Testis (tissue), 3 donors: Measurements from ENCODE around the gene TESK2. TPM values are rescaled to one million over a fixed set of nuclear protein-coding genes. Genes with fewer than 3 reads are reported as not detected.

Experiments
- DNase-seq: peaks from one replicate; pipeline ENCODE4 v3.0.0-alpha.2; 2019
- H3K27ac ChIP-seq, 2 donors: fragments of 200-600 bp; sonication (generic); one replicate each; pipeline ENCODE4 v1.5.1; 2019
- H3K27me3 ChIP-seq: fragments of 200-600 bp; sonication (generic); one replicate; pipeline ENCODE4 v1.5.1; 2019
- H3K36me3 ChIP-seq: fragments of 200-600 bp; sonication (generic); one replicate; pipeline ENCODE4 v1.5.1; 2017; ENCODE audit warnings: low read depth; ENCODE audit errors: missing control alignments
- H3K4me1 ChIP-seq: fragments of 200-600 bp; sonication (generic); one replicate; pipeline ENCODE4 v1.5.1; 2019
- H3K4me3 ChIP-seq, 2 donors: fragments of 200-600 bp; sonication (generic); one replicate each; pipeline ENCODE4 v1.5.1; 2017 to 2019
- H3K9me3 ChIP-seq: fragments of 200-600 bp; sonication (generic); one replicate; pipeline ENCODE4 v1.5.1; 2017
- CTCF ChIP-seq, 3 experiments: fragments of 450-650 bp in 2 of 3; fragments of 200-600 bp in 1 of 3; sonication (generic) in 1 of 3; IDR thresholded peaks; one replicate each; pipeline ENCODE4 v1.5.1; 2016 to 2019; ENCODE audit warnings: antibody characterized with exemption in 3 of 3, mild to moderate bottlenecking in 2 of 3, moderate library complexity in 1 of 3
- POLR2A ChIP-seq: fragments of 450-650 bp; IDR thresholded peaks from one replicate; pipeline ENCODE4 v1.6.1; 2017; ENCODE audit warnings: antibody characterized with exemption, mild to moderate bottlenecking, moderate library complexity
- WGBS, 2 donors: methylation state at CpG; one replicate each; pipeline ENCODE4 v1.1.5; 2018; 5-methylcytosine and 5-hydroxymethylcytosine counted together
- intact Hi-C: fragments of 100-400 bp; cut with DNase I; formaldehyde crosslinking; loops from one replicate; pipeline ENCODE4 v1.15.1; 2023; ENCODE audit warnings: low total_unique reads
- polyA plus RNA-seq: library from polyadenylated mRNA; stranded (reverse); fragments of 350-450 nt; fragmentation: Illumina TruSeq; extraction: RNeasy Lipid Tissue Mini Kit (QIAGEN cat#74804); gene quantifications from one replicate; pipeline ENCODE4 v1.2.3, GENCODE V29; 2014; ENCODE audit warnings: low read depth, low replicate concordance; ENCODE audit not compliant: insufficient read depth
- total RNA-seq, 2 donors: library from RNA; depleted of rRNA; stranded (reverse); fragments of >200 nt; gene quantifications; one replicate each; pipeline ENCODE4 v1.2.3, GENCODE V29; 2016

TESK2 gene
- total and polyA plus RNA-seq, 3 donors from 2014 or later, result 14.3 to 22.7 (median 20.9) TPM

- Histone ChIP-seq H3K27ac (no peak overlapping the region), H3K4me3 (no peak overlapping the region), H3K36me3 (no peaks in the 10 kb centered on the region), H3K9me3 (no peaks in the 10 kb centered on the region), H3K4me1 (no peaks in the 10 kb centered on the region), H3K27me3 (no peaks in the 10 kb centered on the region)
- TF ChIP-seq CTCF (IDR thresholded peaks at IDR 0.05) (no peak), POLR2A (no peak)
- intact Hi-C loops, result no loop called here
- WGBS, 2 donors, result 98% methylated on average over 2 of the region's 2 CpGs
- no peak for DNase-seq
Measured at GRCh38 chr1:45405636-45406035, 85.3 kb downstream of the TESK2 start.

DNA sequence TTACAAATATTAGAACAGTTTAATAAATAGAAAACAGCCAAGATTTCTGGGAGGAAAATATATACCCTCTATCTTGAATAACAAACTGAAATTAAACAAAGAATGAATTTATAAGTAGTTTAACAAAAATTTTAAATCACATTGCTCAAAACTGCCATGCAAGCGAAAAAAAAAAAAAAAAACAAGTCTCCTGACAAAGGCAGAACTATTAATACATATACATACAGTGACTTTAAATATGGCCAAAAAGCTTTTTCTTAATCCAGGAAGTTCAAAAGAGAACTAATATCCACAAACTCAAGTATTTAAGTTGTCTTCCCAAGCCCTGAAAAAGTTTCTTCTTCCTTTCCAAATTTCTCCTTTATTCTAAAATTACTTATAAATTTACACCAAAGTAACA lies 87.2 kb downstream of the TESK2 start:
- no peak overlapping the region for H3K27ac ChIP-seq
- H3K36me3 ChIP-seq, result no peaks in the 10 kb centered on the region
- TF ChIP-seq CTCF (IDR thresholded peaks at IDR 0.05), result no peak
- TF ChIP-seq POLR2A, result no peak
- intact Hi-C loops, result no loop called here
- H3K27me3 ChIP-seq, result no peaks in the 10 kb centered on the region
- WGBS, 2 donors, result 77 to 89% methylated on average over 1 of the region's 1 CpG
- H3K4me1 ChIP-seq, result no peaks in the 10 kb centered on the region
- no peak overlapping the region for H3K4me3 ChIP-seq
- no peak for DNase-seq
- no peaks in the 10 kb centered on the region for H3K9me3 ChIP-seq

DNA sequence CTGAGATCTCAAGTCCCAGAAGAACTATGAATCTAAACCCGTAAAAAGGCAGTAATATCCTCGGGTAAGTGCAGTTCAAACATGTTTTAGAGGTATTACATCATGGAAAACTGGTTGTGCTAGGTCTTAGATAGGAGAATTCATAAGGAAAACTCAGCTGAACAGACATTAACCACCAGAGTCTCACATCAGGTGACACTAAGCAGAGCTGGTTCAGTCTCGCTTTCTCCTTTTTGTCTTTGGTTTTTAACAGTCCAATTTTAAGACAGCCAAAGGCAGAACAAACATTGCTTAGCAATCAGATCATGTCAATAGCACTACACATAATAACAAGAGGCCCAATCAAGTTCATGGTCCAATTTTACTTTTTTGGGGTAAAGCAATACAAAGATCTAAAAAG lies 87.7 kb downstream of the TESK2 start:
- 82 to 90% methylated on average over 3 of the region's 3 CpGs for WGBS, 2 donors
- Histone ChIP-seq H3K27me3 (no peaks in the 10 kb centered on the region), H3K4me1 (no peaks in the 10 kb centered on the region), H3K9me3 (no peaks in the 10 kb centered on the region), H3K4me3 (no peak overlapping the region), H3K36me3 (no peaks in the 10 kb centered on the region), H3K27ac (no peak overlapping the region)
- no peak for DNase-seq
- TF ChIP-seq CTCF (IDR thresholded peaks at IDR 0.05) (no peak), POLR2A (no peak)
- intact Hi-C loops, result no loop called here

DNA sequence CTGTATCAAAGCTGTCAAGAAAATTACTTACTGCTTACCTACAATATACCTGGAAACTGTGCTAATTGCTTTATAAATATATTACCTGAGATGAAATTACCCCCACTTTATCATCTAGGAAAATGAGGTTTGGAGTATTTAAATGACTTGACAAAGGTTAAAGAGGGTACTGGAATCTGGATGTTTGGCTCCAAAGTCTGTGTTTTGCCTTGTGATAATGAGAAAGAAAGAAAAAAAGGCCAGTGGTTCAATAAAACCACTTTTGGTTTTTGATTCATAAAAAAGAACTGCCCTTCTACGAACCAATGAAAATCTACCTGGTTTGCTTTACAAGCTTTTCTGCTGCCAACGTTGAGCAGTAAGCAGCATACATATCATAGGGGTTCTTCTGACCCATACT lies 89.4 kb downstream of the TESK2 start:
- H3K9me3 ChIP-seq, result no peaks in the 10 kb centered on the region

More for the DNA sequence above, 89.4 kb downstream of the TESK2 start:
- no peaks in the 10 kb centered on the region for H3K36me3 ChIP-seq
- H3K4me1 ChIP-seq, result no peaks in the 10 kb centered on the region
- TF ChIP-seq CTCF (IDR thresholded peaks at IDR 0.05) (no peak), POLR2A (no peak)
- 89 to 92% methylated on average over 2 of the region's 2 CpGs for WGBS, 2 donors
- intact Hi-C loops, result no loop called here
- no peak overlapping the region for H3K4me3 ChIP-seq
- no peaks in the 10 kb centered on the region for H3K27me3 ChIP-seq
- H3K27ac ChIP-seq, result no peak overlapping the region
- DNase-seq, result no peak
